Memory B cell (primary cell): ENCODE measurements around the gene RPL7A.
"Not testable (repeated sequence)": the region's sequence is repeated elsewhere in the genome, so short reads cannot be mapped to it uniquely, and the experiment has no call there.

Experiments
- ATAC-seq: fragments of 150-1000 bp; cut with Tn5 transposase; 2 replicates; pipeline ENCODE4 v1.10.0; 2021; ENCODE audit warnings: low read depth, mild to moderate bottlenecking, moderate library complexity
- DNase-seq, 2 donors: peaks; one replicate each; pipeline ENCODE4 v3.0.0; 2022; ENCODE audit warnings: low spot score in 2 of 2
- H3K27ac Mint-ChIP-seq: one replicate; pipeline ENCODE4 v1.8.0; 2022; ENCODE audit warnings: mild to moderate bottlenecking, moderate library complexity, mixed read lengths
- H3K27me3 Mint-ChIP-seq: one replicate; pipeline ENCODE4 v1.8.0; 2022; ENCODE audit warnings: mixed read lengths
- H3K36me3 Mint-ChIP-seq: one replicate; pipeline ENCODE4 v1.8.0; 2022; ENCODE audit warnings: mild to moderate bottlenecking, mixed read lengths
- H3K4me1 Mint-ChIP-seq: one replicate; pipeline ENCODE4 v1.8.0; 2022; ENCODE audit warnings: mixed read lengths
- H3K4me3 Mint-ChIP-seq: one replicate; pipeline ENCODE4 v1.8.0; 2022; ENCODE audit warnings: mild to moderate bottlenecking, moderate library complexity, mixed read lengths
- H3K9me3 Mint-ChIP-seq: one replicate; pipeline ENCODE4 v1.8.0; 2022; ENCODE audit warnings: mixed read lengths

The RPL7A gene

GRCh38 chr9:133320421-133320881, 27.6 kb upstream of the RPL7A start:
- Mint-ChIP-seq H3K27ac (no peak overlapping the region), H3K27me3 (peaks cover 15% of the 10 kb centered on the region), H3K4me3 (no peak overlapping the region), H3K36me3 (peaks cover 1% of the 10 kb centered on the region), H3K4me1 (peaks cover 4% of the 10 kb centered on the region), H3K9me3 (peaks cover 1% of the 10 kb centered on the region)
- DNase-seq (no peak), ATAC-seq (no peak)

- Mint-ChIP-seq H3K27me3 (peaks cover 12% of the 10 kb centered on the region), H3K27ac (no peak overlapping the region), H3K4me1 (peaks cover 4% of the 10 kb centered on the region), H3K36me3 (peaks cover 1% of the 10 kb centered on the region), H3K9me3 (no peaks in the 10 kb centered on the region), H3K4me3 (no peak overlapping the region)
- no peak for DNase-seq
- no peak for ATAC-seq
Measured at GRCh38 chr9:133321411-133321935, 26.5 kb upstream of the RPL7A start.

- Mint-ChIP-seq H3K4me1 (peaks cover 4% of the 10 kb centered on the region), H3K4me3 (no peak overlapping the region), H3K36me3 (peaks cover 1% of the 10 kb centered on the region), H3K27me3 (peaks cover 8% of the 10 kb centered on the region), H3K27ac (no peak overlapping the region), H3K9me3 (no peaks in the 10 kb centered on the region)
- ATAC-seq, result no peak
- DNase-seq, result no peak
Measured at GRCh38 chr9:133322701-133323100, 25.3 kb upstream of the RPL7A start.

- ATAC-seq (no peak), DNase-seq (no peak)
- peaks cover 4% of the 10 kb centered on the region for H3K4me1 Mint-ChIP-seq
- H3K36me3 Mint-ChIP-seq, result peaks cover 1% of the 10 kb centered on the region
- H3K9me3 Mint-ChIP-seq, result no peaks in the 10 kb centered on the region
- H3K4me3 Mint-ChIP-seq, result no peak overlapping the region
- peaks cover 7% of the 10 kb centered on the region for H3K27me3 Mint-ChIP-seq
- no peak overlapping the region for H3K27ac Mint-ChIP-seq
Measured at GRCh38 chr9:133323211-133323610, 24.8 kb upstream of the RPL7A start.

- peaks cover 1% of the 10 kb centered on the region for H3K36me3 Mint-ChIP-seq
- no peak for ATAC-seq
- no peaks in the 10 kb centered on the region for H3K9me3 Mint-ChIP-seq
- H3K4me3 Mint-ChIP-seq, result no peak overlapping the region
- DNase-seq, result no peak
- no peak overlapping the region for H3K27ac Mint-ChIP-seq
- H3K4me1 Mint-ChIP-seq, result peaks cover 10% of the 10 kb centered on the region
- H3K27me3 Mint-ChIP-seq, result peaks cover 7% of the 10 kb centered on the region
Measured at GRCh38 chr9:133323991-133324703, 23.9 kb upstream of the RPL7A start.

- H3K4me3 Mint-ChIP-seq, H3K9me3 Mint-ChIP-seq, DNase-seq, H3K27ac Mint-ChIP-seq, ATAC-seq, H3K27me3 Mint-ChIP-seq: not testable (repeated sequence)
- Mint-ChIP-seq H3K4me1 (peaks cover 16% of the 10 kb centered on the region), H3K36me3 (peaks cover 12% of the 10 kb centered on the region)
Measured at GRCh38 chr9:133327021-133327420, 21.0 kb upstream of the RPL7A start.

- no peak overlapping the region for H3K27ac Mint-ChIP-seq
- no peak overlapping the region for H3K4me3 Mint-ChIP-seq
- ATAC-seq, result no peak
- peaks cover 16% of the 10 kb centered on the region for H3K4me1 Mint-ChIP-seq
- no peaks in the 10 kb centered on the region for H3K27me3 Mint-ChIP-seq
- no peak for DNase-seq
- no peaks in the 10 kb centered on the region for H3K9me3 Mint-ChIP-seq
- H3K36me3 Mint-ChIP-seq, result peaks cover 17% of the 10 kb centered on the region
Measured at GRCh38 chr9:133327834-133328484, 20.1 kb upstream of the RPL7A start.

- Mint-ChIP-seq H3K4me1 (peaks cover 12% of the 10 kb centered on the region), H3K36me3 (peaks cover 19% of the 10 kb centered on the region), H3K27ac (peak overlapping the region; percentile 42)
- not testable (repeated sequence) for ATAC-seq, H3K9me3 Mint-ChIP-seq, H3K4me3 Mint-ChIP-seq, DNase-seq, H3K27me3 Mint-ChIP-seq
Measured at GRCh38 chr9:133329306-133330156, 18.5 kb upstream of the RPL7A start.

GRCh38 chr9:133331221-133331620, 16.8 kb upstream of the RPL7A start:
- H3K27ac Mint-ChIP-seq, result no peak overlapping the region
- ATAC-seq (no peak), DNase-seq (no peak)
- no peak overlapping the region for H3K4me3 Mint-ChIP-seq
- peaks cover 19% of the 10 kb centered on the region for H3K4me1 Mint-ChIP-seq
- no peaks in the 10 kb centered on the region for H3K9me3 Mint-ChIP-seq
- H3K36me3 Mint-ChIP-seq, result peaks cover 19% of the 10 kb centered on the region
- H3K27me3 Mint-ChIP-seq, result no peaks in the 10 kb centered on the region

- Mint-ChIP-seq H3K27ac (no peak overlapping the region), H3K4me3 (no peak overlapping the region), H3K4me1 (peaks cover 22% of the 10 kb centered on the region), H3K36me3 (peaks cover 19% of the 10 kb centered on the region), H3K9me3 (no peaks in the 10 kb centered on the region), H3K27me3 (no peaks in the 10 kb centered on the region)
- no peak for ATAC-seq
- DNase-seq, result no peak
Measured at GRCh38 chr9:133331641-133332380, 16.2 kb upstream of the RPL7A start.

- H3K4me3 Mint-ChIP-seq, result no peak overlapping the region
- ATAC-seq (no peak), DNase-seq (no peak)
- peaks cover 22% of the 10 kb centered on the region for H3K4me1 Mint-ChIP-seq
- H3K36me3 Mint-ChIP-seq, result peaks cover 19% of the 10 kb centered on the region
- H3K27ac Mint-ChIP-seq, result no peak overlapping the region
- H3K9me3 Mint-ChIP-seq, result no peaks in the 10 kb centered on the region
- H3K27me3 Mint-ChIP-seq, result no peaks in the 10 kb centered on the region
Measured at GRCh38 chr9:133332381-133332730, 15.7 kb upstream of the RPL7A start.

GRCh38 chr9:133333011-133333410, 15.0 kb upstream of the RPL7A start:
- Mint-ChIP-seq H3K27ac (no peak overlapping the region), H3K36me3 (peaks cover 19% of the 10 kb centered on the region), H3K4me1 (peaks cover 25% of the 10 kb centered on the region), H3K27me3 (no peaks in the 10 kb centered on the region), H3K4me3 (peak overlapping the region; percentile 29), H3K9me3 (no peaks in the 10 kb centered on the region)
- DNase-seq, result no peak
- ATAC-seq, result no peak

GRCh38 chr9:133333566-133333965, 14.5 kb upstream of the RPL7A start:
- no peak for ATAC-seq
- Mint-ChIP-seq H3K27me3 (no peaks in the 10 kb centered on the region), H3K36me3 (peaks cover 19% of the 10 kb centered on the region), H3K9me3 (no peaks in the 10 kb centered on the region), H3K4me1 (peaks cover 24% of the 10 kb centered on the region), H3K4me3 (no peak overlapping the region), H3K27ac (no peak overlapping the region)
- no peak for DNase-seq
